Neutrophil (primary cell): ENCODE results near the gene CNOT11.

Experiments used
- H3K27ac ChIP-seq: fragments of 200-600 bp; sonication (generic); 2 replicates; pipeline ENCODE4 v1.5.1; 2016; ENCODE audit warnings: mild to moderate bottlenecking, moderate library complexity
- H3K27me3 ChIP-seq: fragments of 200-600 bp; sonication (generic); 2 replicates; pipeline ENCODE4 v1.6.0; 2016; ENCODE audit warnings: mild to moderate bottlenecking
- H3K36me3 ChIP-seq: fragments of 200-600 bp; sonication (generic); 2 replicates; pipeline ENCODE4 v1.5.1; 2017
- H3K4me1 ChIP-seq, 2 experiments: fragments of 200-600 bp in 1 of 2; sonication (generic) in 1 of 2; 1 replicate in 1 of 2; 2 replicates in 1 of 2; pipeline versions ENCODE4 v1.5.1 to v1.6.1; 2013 to 2016; ENCODE audit warnings: low read depth in 1 of 2, low read length in 1 of 2, mild to moderate bottlenecking in 1 of 2, moderate library complexity in 1 of 2; ENCODE audit not compliant: control insufficient read depth in 1 of 2, insufficient read depth in 1 of 2
- H3K4me3 ChIP-seq, 2 experiments: fragments of 200-600 bp in 1 of 2; sonication (generic) in 1 of 2; 1 replicate in 1 of 2; 2 replicates in 1 of 2; pipeline ENCODE4 v1.5.1; 2013 to 2016; ENCODE audit warnings: low read depth in 1 of 2, low read length in 1 of 2, mild to moderate bottlenecking in 1 of 2, moderate library complexity in 1 of 2
- H3K9me3 ChIP-seq: fragments of 200-600 bp; sonication (generic); 2 replicates; pipeline ENCODE4 v1.5.1; 2016
- CTCF ChIP-seq: fragments of 200-600 bp; sonication (generic); IDR thresholded peaks from 2 replicates; pipeline ENCODE4 v1.5.1; 2016; ENCODE audit warnings: antibody characterized with exemption

CNOT11 gene

DNA sequence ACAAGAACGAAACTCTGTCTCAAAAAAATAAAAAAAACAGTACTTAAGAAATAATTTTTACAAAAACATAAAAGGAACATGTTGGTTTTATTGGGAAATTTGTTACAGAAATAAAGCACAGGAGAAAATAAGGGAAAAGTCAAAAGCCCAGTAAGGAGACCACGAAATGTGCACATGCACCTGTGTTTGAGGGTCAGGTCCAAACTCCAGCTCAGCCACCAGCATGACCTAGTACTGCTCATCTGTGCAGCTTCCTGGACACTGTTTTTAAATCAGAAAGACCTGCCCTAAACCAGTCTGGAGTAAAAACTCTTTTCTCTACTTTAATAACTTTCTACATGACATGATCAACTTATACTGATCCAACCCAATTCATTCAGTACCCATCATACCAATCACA lies 34.6 kb downstream of the CNOT11 start:
- no peak for TF ChIP-seq CTCF
- H3K27me3 ChIP-seq: no peaks in the 10 kb centered on the region
- peak overlapping the region; percentile 40 for H3K27ac ChIP-seq
- peaks cover 100% of the 10 kb centered on the region for H3K36me3 ChIP-seq
- H3K4me1 ChIP-seq: peaks cover 9 to 29% of the 10 kb centered on the region in 2 experiments
- no peak overlapping the region for H3K4me3 ChIP-seq
- H3K9me3 ChIP-seq: no peaks in the 10 kb centered on the region

GRCh38 chr2:101290711-101291110 lies 38.0 kb downstream of the CNOT11 start:
- TF ChIP-seq CTCF: no peak
- Histone ChIP-seq H3K36me3 (peaks cover 97% of the 10 kb centered on the region), H3K9me3 (no peaks in the 10 kb centered on the region), H3K4me1 (peaks cover 41 to 64% of the 10 kb centered on the region in 2 experiments), H3K27ac (peak overlapping the region; percentile 48), H3K4me3 (no peak overlapping the region), H3K27me3 (no peaks in the 10 kb centered on the region)

GRCh38 chr2:101291973-101292372 lies 39.3 kb downstream of the CNOT11 start:
- no peak for TF ChIP-seq CTCF
- H3K9me3 ChIP-seq: no peaks in the 10 kb centered on the region
- H3K4me3 ChIP-seq: peak overlapping the region in 1 of 2 experiments; percentile 7
- H3K27ac ChIP-seq: peak overlapping the region; percentile 40
- H3K27me3 ChIP-seq: no peaks in the 10 kb centered on the region
- peaks cover 88% of the 10 kb centered on the region for H3K36me3 ChIP-seq
- H3K4me1 ChIP-seq: peaks cover 54 to 73% of the 10 kb centered on the region in 2 experiments

DNA sequence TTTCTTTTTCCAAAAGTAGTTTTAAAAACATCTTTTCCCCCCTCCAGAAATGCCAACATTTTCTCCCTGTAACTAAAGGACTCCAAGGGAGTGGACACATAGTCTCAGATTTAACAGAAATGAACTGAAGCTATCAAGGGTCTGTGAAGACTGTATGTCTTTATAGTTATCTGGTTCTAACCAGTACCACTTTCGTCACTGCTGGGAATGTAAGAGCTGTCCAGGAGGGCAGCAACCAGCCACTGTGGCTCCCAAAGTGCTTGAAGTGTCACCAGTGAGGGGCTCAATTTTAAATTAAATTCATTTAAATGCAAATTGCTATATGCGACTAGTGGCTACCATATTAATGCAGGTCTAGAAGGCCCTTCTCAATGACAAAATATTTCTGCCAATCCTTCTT lies 40.9 kb downstream of the CNOT11 start:
- Histone ChIP-seq H3K4me3 (no peak overlapping the region), H3K36me3 (peaks cover 87% of the 10 kb centered on the region), H3K27ac (peak overlapping the region; percentile 35), H3K27me3 (no peaks in the 10 kb centered on the region), H3K4me1 (peaks cover 69 to 89% of the 10 kb centered on the region in 2 experiments), H3K9me3 (no peaks in the 10 kb centered on the region)
- TF ChIP-seq CTCF: no peak

DNA sequence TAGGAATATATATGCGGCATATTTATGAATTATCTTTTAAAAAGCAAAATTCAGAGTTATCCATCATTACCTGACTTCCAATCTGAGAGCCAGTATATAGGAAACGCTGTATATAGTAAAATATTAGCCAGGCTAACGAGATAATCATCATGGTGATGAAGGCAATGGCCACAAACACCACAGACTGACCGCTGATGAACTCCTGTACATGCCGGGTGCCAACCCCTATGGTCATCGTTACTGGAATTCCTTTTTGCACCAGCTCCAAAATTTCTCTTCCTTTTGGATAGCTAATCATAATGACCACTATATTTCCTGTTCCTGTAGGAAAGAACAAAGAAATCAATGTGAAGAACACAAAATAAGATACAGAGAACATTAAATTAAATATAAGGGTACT lies 42.2 kb downstream of the CNOT11 start:
- Histone ChIP-seq H3K27me3 (no peaks in the 10 kb centered on the region), H3K4me3 (no peak overlapping the region), H3K4me1 (peaks cover 82 to 96% of the 10 kb centered on the region in 2 experiments), H3K36me3 (peaks cover 87% of the 10 kb centered on the region), H3K27ac (peak overlapping the region; percentile 15), H3K9me3 (no peaks in the 10 kb centered on the region)
- TF ChIP-seq CTCF: no peak

DNA sequence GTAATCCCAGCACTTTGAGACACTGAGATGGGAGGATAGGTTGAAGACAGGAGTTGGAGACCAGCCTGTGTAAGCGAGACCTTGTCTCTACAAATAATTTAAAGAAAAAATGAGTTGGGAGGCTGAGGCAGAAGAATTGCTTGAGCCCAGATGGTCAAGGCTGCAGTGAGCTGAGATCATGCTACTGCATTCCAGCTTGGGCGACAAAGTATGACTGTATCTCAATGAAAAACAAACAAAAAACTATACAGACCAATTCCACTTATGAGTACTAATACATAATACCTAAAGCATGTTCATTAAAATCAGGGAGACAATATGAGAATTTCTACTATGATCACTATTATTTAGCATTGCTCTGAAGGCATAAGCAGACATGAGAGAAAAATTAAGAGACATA lies 43.2 kb downstream of the CNOT11 start:
- peaks cover 92 to 97% of the 10 kb centered on the region in 2 experiments for H3K4me1 ChIP-seq
- peak overlapping the region in 1 of 2 experiments; percentile 99 for H3K4me3 ChIP-seq
- no peaks in the 10 kb centered on the region for H3K9me3 ChIP-seq
- TF ChIP-seq CTCF: no peak
- H3K27ac ChIP-seq: no peak overlapping the region
- peaks cover 87% of the 10 kb centered on the region for H3K36me3 ChIP-seq
- no peaks in the 10 kb centered on the region for H3K27me3 ChIP-seq
